HepG2 (cell line): ENCODE results near the gene MRS2. TPM values are rescaled to one million over a fixed set of nuclear protein-coding genes. Genes with fewer than 3 reads are reported as not detected.

Source experiments
- CBFB ChIP-seq: sonication (generic); formaldehyde crosslinking; IDR thresholded peaks from 2 replicates; pipeline ENCODE4 v1.4.0; 2020; ENCODE audit warnings: missing genetic modification reagents
- CSRNP1 ChIP-seq: sonication (generic); formaldehyde crosslinking; IDR thresholded peaks from 2 replicates; pipeline ENCODE4 v1.8.1; 2023; ENCODE audit warnings: mild to moderate bottlenecking, missing genetic modification reagents
- DRAP1 ChIP-seq: IDR thresholded peaks from 2 replicates; pipeline ENCODE4 v1.6.1; 2016; ENCODE audit warnings: missing genetic modification reagents, missing compliant biosample characterization
- GATAD1 ChIP-seq: IDR thresholded peaks from 2 replicates; pipeline ENCODE4 v1.6.1; 2016; ENCODE audit warnings: missing genetic modification reagents, missing compliant biosample characterization
- HNF1A ChIP-seq, 2 experiments: sonication (generic) in 1 of 2; formaldehyde crosslinking in 1 of 2; IDR thresholded peaks; 2 replicates each; pipeline versions ENCODE4 v1.4.0 to v1.6.1; 2016 to 2020; ENCODE audit warnings: borderline replicate concordance in 1 of 2, low read depth in 1 of 2, mild to moderate bottlenecking in 1 of 2, missing genetic modification reagents in 1 of 2
- TCF7L2 ChIP-seq: IDR thresholded peaks from 2 replicates; pipeline ENCODE4 v1.6.1; 2011; ENCODE audit warnings: mild to moderate bottlenecking, low read depth, low read length, moderate library complexity
- THYN1 ChIP-seq: sonication (generic); formaldehyde crosslinking; IDR thresholded peaks from 2 replicates; pipeline ENCODE4 v1.8.1; 2023; ENCODE audit warnings: low read depth, mild to moderate bottlenecking, moderate library complexity, missing genetic modification reagents, borderline replicate concordance
- U2AF2 ChIP-seq: fragments of 200-400 bp; formaldehyde crosslinking; IDR thresholded peaks from 2 replicates; pipeline ENCODE4 v1.6.1; 2017; ENCODE audit warnings: low read depth, mild to moderate bottlenecking, low read length
- WIZ ChIP-seq: sonication (generic); formaldehyde crosslinking; IDR thresholded peaks from 2 replicates; pipeline ENCODE4 v1.5.1; 2020; ENCODE audit warnings: mild to moderate bottlenecking, missing genetic modification reagents
- ZKSCAN1 ChIP-seq: fragments of 150-350 bp; IDR thresholded peaks from 2 replicates; pipeline ENCODE4 v1.6.1; 2014; ENCODE audit warnings: low read length
- ZNF224 ChIP-seq: sonication (generic); formaldehyde crosslinking; IDR thresholded peaks from 2 replicates; pipeline ENCODE4 v1.5.0; 2020; ENCODE audit warnings: mild to moderate bottlenecking, missing genetic modification reagents
- ZNF292 ChIP-seq: sonication (generic); formaldehyde crosslinking; IDR thresholded peaks from 2 replicates; pipeline ENCODE4 v1.8.1; 2022; ENCODE audit warnings: mild to moderate bottlenecking, low read depth, missing genetic modification reagents, borderline replicate concordance
- ZNF615 ChIP-seq: sonication (generic); formaldehyde crosslinking; IDR thresholded peaks from 2 replicates; pipeline ENCODE4 v1.5.0; 2020; ENCODE audit warnings: mild to moderate bottlenecking, missing genetic modification reagents, borderline replicate concordance
- ZNF660 ChIP-seq: sonication (generic); formaldehyde crosslinking; IDR thresholded peaks from 2 replicates; pipeline ENCODE4 v1.5.1; 2020; ENCODE audit warnings: mild to moderate bottlenecking, low read depth, missing genetic modification reagents, borderline replicate concordance
- polyA plus RNA-seq, 8 experiments: library from polyadenylated mRNA; depleted of rRNA in 3 of 8; stranded (reverse) in 7 of 8; unstranded in 1 of 8; fragments of >200 nt; fragmentation: Illumina TruSeq in 4 of 8; extraction: Trizol in 4 of 8; gene quantifications; 2 replicates each; pipeline versions ENCODE4 v1.2.1 to v1.2.3, GENCODE V29; 2011 to 2016; ENCODE audit warnings: low read depth in 4 of 8, missing spikeins in 1 of 8, mixed read lengths in 1 of 8; ENCODE audit not compliant: insufficient read depth in 1 of 8
- total RNA-seq, 5 experiments: library from RNA; depleted of rRNA; stranded (reverse); fragments of >200 nt; fragmentation: Illumina TruSeq; extraction: Trizol; gene quantifications; 2 replicates each; pipeline ENCODE4 v1.2.3, GENCODE V29; 2016; ENCODE audit warnings: low read depth in 1 of 5
- TF ChIP-seq, protein P1 (sequence below): sonication (generic); formaldehyde crosslinking; IDR thresholded peaks from 2 replicates; pipeline ENCODE4 v1.5.0; 2020; ENCODE audit warnings: missing genetic modification reagents
- TF ChIP-seq, protein P2 (sequence below): IDR thresholded peaks from 2 replicates; pipeline ENCODE4 v1.6.1; 2016; ENCODE audit warnings: mild to moderate bottlenecking
- TF ChIP-seq, protein P3 (sequence below): fragments of 450-650 bp; IDR thresholded peaks from 2 replicates; pipeline ENCODE4 v1.6.1; 2016

Gene MRS2
- total and polyA plus RNA-seq, 2 of the 13 experiments (the other 11 are each of a cell fraction or from before 2014, with no cell fraction given), result 31.1 to 83.8 TPM

DNA sequence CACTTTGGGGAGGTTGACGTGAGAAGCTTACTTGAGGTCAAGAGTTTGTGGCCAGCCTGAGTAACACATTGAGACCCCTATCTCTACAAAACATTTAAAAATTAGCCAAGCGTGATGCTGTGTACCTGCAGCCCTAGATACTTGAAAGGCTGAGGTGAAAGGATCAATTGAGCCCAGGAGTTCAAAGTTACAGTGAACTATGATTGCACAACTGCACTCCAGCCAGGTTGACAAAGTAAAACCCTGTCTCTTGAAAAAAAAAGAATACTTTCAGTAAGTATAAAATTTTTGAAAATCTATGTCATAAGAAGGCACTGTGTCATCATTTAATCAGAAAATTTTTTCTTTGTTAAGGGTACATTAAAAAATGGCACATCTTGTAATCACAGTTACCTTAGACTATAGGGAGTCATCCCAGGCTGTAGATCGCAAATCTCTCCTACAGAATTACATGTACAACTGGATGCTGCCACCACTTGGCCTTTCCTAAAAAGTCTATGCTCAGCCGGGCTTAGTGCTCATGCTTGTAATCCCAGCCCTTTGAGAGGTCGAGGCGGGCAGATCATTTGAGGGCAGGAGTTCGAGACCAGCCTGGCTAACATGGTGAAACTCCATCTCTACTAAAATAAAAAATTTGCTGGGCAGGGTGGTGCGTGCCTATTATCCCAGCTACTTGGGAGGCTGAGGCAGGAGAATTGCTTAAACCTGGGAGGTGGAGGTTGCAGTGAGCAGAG, 17.0 kb upstream of the MRS2 start (continued):
- TF ChIP-seq TCF7L2, result peak; percentile 80
- TF ChIP-seq, protein P1, sequence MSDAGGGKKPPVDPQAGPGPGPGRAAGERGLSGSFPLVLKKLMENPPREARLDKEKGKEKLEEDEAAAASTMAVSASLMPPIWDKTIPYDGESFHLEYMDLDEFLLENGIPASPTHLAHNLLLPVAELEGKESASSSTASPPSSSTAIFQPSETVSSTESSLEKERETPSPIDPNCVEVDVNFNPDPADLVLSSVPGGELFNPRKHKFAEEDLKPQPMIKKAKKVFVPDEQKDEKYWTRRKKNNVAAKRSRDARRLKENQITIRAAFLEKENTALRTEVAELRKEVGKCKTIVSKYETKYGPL, result no peak
- TF ChIP-seq GATAD1 (CRISPR knock-in tag), result peak; percentile 63
- TF ChIP-seq, protein P2, sequence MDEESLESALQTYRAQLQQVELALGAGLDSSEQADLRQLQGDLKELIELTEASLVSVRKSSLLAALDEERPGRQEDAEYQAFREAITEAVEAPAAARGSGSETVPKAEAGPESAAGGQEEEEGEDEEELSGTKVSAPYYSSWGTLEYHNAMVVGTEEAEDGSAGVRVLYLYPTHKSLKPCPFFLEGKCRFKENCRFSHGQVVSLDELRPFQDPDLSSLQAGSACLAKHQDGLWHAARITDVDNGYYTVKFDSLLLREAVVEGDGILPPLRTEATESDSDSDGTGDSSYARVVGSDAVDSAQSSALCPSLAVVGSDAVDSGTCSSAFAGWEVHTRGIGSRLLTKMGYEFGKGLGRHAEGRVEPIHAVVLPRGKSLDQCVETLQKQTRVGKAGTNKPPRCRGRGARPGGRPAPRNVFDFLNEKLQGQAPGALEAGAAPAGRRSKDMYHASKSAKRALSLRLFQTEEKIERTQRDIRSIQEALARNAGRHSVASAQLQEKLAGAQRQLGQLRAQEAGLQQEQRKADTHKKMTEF (CRISPR knock-in tag), result peak; percentile 97
- TF ChIP-seq DRAP1 (CRISPR knock-in tag), result no peak; the same call in 1 of the 2 replicates
- TF ChIP-seq, protein P3, sequence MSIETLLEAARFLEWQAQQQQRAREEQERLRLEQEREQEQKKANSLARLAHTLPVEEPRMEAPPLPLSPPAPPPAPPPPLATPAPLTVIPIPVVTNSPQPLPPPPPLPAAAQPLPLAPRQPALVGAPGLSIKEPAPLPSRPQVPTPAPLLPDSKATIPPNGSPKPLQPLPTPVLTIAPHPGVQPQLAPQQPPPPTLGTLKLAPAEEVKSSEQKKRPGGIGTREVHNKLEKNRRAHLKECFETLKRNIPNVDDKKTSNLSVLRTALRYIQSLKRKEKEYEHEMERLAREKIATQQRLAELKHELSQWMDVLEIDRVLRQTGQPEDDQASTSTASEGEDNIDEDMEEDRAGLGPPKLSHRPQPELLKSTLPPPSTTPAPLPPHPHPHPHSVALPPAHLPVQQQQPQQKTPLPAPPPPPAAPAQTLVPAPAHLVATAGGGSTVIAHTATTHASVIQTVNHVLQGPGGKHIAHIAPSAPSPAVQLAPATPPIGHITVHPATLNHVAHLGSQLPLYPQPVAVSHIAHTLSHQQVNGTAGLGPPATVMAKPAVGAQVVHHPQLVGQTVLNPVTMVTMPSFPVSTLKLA, result no peak
- TF ChIP-seq CBFB (CRISPR knock-in tag), result peak; percentile 77
- no peak for TF ChIP-seq ZNF224 (CRISPR knock-in tag)
- no peak for TF ChIP-seq U2AF2
- TF ChIP-seq ZNF292, result peak; percentile 67
- 0 out of 2 replicates have a peak, but pooled peaks have one; percentile 29 for TF ChIP-seq WIZ (CRISPR knock-in tag)
- TF ChIP-seq ZNF615 (CRISPR knock-in tag), result peak; percentile 88
- TF ChIP-seq ZKSCAN1, result no peak
- no peak for TF ChIP-seq ZNF660 (CRISPR knock-in tag)
- peak; percentile 83; the same call in 1 of the 2 replicates for TF ChIP-seq CSRNP1
- TF ChIP-seq HNF1A (IDR thresholded peaks at IDR 0.05; ENCODE audit: low read depth), result peak; percentile 98
- peak; percentile 98 for TF ChIP-seq HNF1A (CRISPR knock-in tag; IDR thresholded peaks at IDR 0.05; ENCODE audit: borderline replicate concordance)
- TF ChIP-seq THYN1, result peak; percentile 92; the same call in 1 of the 2 replicates
